NCI-H1930 (cell line): ENCODE measurements around the gene EZH1.
"Not testable (repeated sequence)": the region's sequence is repeated elsewhere in the genome, so short reads cannot be mapped to it uniquely, and the experiment has no call there.

Source experiments
- DNase-seq, 2 experiments: peaks; one replicate each; lab custom pipeline; 2025; lab: John Stamatoyannopoulos, UW

EZH1 gene

GRCh38 chr17:42772945-42773289, 28.1 kb upstream of the EZH1 start:
- DNase-seq, result no peak

DNA sequence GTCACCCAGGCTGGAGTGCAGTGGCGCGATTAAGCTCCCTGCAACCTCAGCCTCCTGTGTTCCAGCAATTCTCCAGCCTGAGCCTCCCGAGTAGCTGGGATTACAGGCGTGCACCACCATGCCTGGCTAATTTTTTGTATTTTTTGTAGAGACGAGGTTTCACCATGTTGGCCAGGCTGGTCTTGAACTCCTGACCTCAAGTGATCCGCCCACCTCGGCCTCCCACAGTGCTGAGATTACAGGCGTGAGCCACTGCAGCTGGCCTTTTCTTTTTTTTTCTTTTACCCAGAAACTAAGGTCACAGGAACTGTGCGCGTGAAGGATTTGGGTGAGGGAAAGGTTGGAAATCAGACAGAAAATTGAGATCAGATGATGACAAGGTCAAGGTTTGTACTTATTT, 25.1 kb upstream of the EZH1 start:
- DNase-seq, result not testable (repeated sequence)

- not testable (repeated sequence) for DNase-seq
Measured at GRCh38 chr17:42768006-42768405, 23.2 kb upstream of the EZH1 start.

DNA sequence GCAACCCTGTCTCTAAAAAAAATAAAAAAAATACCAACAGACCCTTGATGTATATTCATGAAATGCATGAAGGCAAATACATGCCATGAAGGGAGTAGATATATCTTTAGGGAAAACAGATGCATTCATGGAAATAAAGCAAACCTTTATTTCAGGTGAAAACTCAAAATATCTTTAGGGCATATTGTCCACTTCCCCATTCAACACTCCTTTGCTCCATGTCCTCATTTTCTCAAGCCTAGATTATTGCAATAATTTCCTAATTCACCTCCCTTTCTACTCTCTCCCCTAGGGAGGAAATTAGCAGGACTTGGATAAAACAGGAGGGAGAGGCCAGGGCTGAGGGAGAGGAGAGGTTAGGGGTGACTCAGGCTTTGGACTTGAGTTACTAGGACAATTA, 22.7 kb upstream of the EZH1 start:
- no peak for DNase-seq

DNA sequence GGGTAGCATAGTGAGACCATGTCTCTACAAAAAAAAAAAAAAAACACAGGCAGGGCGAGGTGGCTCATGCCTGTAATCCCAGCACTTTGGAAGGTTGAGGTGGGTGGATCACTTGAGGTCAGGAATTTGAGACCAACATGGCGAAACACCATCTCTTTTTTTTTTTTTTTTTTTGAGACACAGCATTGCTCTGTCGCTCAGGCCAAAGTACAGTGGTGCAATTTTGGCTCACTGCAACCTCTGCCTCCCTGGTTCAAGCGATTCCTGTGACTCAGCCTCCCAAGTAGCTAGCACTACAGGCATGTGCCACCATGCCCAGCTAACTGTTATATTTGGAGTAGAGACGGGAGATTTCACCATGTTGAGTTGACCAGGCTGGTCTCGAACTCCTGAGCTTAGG, 21.3 kb upstream of the EZH1 start:
- DNase-seq, result no peak

GRCh38 chr17:42761638-42762037, 16.8 kb upstream of the EZH1 start:
- DNase-seq, result no peak

DNA sequence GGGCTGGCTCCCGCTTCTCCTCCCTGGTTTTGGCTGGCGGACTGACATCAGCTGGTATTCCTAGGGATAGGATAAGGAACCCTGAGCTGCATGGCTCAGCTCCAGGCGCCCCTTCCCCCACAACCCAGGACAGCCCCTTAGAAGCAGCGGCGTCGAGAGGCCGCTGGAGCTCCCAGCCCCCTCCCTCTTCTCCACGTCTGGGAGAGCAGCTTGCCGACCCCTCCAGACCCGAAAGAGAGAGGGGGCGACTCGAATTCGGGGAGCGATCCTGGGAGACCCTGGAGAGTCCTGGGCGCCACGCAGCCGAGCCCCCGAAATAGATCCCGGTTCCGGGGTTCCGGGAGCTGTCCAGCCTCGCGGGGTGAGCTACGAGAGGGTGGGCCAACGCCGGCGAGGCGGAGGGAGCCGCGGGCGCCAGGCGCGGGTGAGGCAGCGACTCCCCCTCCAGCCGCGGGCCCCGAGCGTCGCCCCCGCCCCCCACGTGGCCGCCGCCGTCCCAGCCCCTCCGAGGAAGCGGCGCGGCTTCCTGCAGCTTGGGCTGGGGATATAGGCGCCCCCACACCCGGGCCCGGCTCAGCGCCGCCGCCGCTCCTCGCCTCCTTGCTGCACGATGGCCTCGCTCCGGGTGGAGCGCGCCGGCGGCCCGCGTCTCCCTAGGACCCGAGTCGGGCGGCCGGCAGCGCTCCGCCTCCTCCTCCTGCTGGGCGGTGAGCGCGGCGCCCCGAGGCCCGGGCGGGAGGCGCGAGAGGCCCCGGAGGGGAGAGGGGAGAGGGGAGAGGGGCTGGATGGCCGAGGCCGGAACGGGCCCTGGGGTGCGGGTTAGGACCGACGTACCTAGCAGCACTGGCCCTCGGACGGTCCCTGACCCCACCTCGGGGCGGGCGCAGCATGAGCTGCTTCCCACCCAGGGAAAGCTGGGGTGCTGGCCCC, 16.1 kb upstream of the EZH1 start, which contains the start of gene RAMP2:
RAMP2 (plus strand) TSS at position 576 of the 930 bp plus-strand sequence; CDS start at position 611, 35 bp downstream.
- peak in 1 of 2 experiments; percentile 28 for DNase-seq

DNA sequence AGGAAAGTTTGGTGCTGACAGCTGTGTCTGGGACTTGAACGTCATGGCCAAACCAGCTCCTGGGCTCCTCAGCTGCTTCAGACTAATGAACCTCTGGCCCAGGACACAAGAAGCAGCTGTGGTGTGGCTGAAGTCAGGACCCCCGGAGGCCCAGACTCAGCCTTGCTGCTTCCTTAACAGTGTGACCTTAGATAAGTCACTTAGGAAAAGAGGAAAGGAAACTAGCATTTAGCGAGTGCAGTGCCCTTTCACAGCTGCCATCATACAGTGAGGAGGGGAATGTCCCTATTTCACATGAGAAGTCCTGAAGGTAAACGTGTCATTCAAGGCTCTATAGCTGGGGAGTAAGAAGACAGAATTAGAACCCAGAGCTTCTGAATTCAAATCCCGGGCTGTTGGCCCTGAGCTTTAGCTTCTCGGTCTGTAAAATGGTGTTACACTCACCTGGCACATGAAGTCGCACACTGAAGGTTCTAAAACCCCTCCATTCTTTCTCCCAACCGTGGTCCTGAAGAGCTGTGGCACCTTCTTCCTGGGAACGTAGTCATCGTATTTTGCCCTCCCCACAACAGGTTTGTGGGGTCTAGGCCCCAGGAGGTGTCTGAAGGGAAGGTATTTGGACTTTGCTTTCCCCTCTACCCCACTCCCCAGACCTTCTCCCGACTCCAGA, 15.3 kb upstream of the EZH1 start:
- DNase-seq, result no peak

DNA sequence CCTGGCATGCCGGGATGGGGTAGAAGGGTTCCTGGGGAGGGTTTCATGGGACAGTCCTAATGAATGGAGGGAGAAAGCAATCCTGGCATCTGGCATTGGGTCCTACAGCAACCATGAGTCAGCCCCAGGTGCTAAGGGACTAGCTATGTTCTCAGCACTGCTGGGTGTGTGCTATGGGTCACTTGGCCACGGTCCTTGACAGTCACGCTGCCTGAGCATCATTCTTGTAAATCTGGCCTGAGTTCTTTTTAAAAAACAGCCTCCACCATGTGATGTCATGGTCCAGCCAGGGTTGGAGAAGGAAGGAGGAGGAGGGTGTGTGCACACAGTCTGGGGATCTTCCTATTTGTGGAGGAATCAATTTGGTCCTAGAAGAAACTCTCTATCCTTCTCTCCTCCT, 9.9 kb upstream of the EZH1 start:
- DNase-seq, result no peak

- DNase-seq, result no peak
Measured at GRCh38 chr17:42751628-42752027, 6.8 kb upstream of the EZH1 start.

DNA sequence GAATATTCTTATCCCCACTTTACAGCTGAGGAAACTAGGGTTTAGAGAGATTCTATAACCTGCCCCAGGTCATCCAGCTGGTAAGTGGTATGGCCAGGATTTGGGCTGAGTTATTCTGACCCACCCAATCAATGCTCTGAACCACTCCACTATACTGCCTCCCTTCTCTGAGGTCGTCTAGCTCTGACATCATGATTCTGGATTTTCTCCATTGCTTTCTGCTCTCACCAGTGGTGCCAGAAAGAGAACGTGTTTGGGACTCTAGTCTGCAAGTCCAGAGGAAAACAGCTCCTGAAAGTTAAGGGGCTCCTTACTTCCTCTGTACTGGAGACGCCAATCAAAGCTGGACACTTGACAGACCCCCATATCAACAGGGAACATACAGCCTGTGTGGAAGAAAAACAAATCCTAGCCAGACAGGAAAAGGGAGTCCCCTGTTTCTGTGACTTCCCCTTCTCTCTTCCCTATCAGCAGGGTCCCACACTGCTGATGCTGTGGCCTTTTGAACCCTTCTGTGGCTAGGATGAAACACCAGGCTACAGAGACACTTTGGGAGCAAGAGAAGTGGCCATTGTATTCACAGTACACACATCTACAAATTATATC, 6.0 kb upstream of the EZH1 start:
- no peak for DNase-seq

DNA sequence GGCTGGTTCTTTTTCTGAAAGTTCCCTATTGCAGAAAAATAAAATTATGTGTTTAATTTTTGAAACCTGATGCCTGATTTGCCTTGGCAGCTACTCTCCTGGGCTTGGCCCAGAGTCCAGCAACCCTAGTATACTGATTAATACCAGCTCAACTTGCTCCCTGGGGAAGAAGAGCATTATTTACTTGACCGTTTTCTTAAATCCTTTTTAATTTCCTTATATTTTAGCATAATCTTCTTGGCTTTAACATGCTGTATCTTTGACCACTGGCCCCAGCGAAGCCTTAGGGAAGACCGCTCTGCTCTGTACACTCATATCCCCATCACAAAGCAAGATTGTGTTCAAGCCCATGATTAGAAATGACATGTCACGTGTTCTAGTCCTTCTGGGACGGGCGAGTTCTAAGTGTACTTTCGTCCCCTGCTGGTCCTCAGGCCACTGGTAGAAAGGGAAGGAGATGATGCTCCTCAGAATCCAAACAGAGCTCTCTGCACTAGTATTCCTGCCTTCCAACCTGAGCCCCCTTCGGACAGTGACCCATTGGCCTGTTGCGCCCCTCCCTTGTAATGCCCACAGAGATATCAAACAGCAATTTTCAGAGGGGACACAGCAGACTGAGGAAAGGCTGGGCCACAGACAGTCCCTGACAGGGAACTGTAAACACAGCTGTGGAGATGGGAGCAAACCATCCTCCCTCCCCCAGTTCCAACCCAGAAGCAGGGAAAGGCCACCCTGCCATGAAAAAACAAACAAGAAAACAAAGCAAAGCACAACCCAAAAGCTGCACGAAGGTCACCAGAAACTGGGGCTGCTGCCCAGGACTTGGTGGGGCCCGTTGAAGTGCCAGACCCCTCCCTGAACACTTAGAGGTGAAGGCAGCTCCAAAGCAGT, 4.3 kb upstream of the EZH1 start:
- no peak for DNase-seq

GRCh38 chr17:42748202-42748907, 3.5 kb upstream of the EZH1 start:
- no peak for DNase-seq

DNA sequence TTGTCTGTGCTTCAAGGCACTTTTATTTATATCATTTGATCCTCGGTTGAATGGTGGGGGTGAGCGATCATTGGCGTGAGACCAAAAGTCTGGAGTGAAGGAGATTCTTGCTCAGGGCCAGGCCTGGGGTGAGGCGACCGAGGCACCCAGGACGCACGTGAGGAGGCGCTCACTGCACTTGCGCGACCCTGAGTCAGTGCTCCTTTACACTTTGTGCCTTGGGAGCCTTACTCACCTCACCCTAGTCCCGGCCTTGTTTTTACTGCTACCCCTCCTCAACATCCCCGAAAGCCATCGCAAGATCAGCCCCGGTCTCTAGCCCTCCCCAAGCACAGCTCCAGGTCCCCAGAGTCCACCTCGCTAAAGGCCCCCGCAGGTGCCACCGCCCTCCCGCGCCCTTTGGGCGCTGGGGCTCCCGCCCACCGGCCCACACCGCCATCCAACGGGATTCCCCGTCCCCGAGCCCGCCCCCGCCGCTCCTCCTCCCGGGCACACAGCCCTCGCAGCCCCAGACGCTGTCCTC, 496 bp downstream of the EZH1 start:
- DNase-seq, result peak; percentile 66 to 69

GRCh38 chr17:42743595-42744282, 1.1 kb downstream of the EZH1 start:
- DNase-seq, result no peak

DNA sequence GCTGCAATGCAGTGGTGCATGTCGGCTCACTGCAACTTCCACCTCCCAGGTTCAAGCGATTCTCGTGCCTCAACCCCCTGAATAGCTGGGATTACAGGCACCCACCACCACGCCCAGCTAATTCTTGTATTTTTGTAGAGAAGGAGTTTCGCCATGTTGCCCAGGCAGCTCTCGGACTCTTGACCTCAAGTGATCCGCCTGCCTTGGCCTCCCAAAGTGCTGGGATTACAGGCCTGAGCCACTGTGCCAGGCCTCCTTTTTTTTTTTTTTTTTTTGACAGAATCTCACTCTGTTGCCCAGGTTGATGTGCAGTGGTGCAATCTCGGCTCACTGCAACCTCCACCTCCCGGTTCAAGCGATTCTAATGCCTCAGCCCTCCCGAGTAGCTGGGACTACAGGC, 1.9 kb downstream of the EZH1 start:
- DNase-seq, result not testable (repeated sequence)

GRCh38 chr17:42740699-42741098, 4.1 kb downstream of the EZH1 start:
- no peak for DNase-seq

- no peak for DNase-seq
Measured at GRCh38 chr17:42725143-42725542, 19.7 kb downstream of the EZH1 start.

- DNase-seq, result no peak
Measured at GRCh38 chr17:42723636-42724035, 21.2 kb downstream of the EZH1 start.

GRCh38 chr17:42720996-42721583, 23.8 kb downstream of the EZH1 start:
- peak; percentile 5 to 48 for DNase-seq
